Hematopoietic multipotent progenitor cell (in vitro differentiated cells): ENCODE measurements around the gene ATP6AP1. TPM values are rescaled to one million over a fixed set of nuclear protein-coding genes. Genes with fewer than 3 reads are reported as not detected.

ENCODE experiments used
- DNase-seq, 3 donors: peaks; one replicate each; pipeline ENCODE4 v3.0.0-alpha.2; 2011 to 2015; ENCODE audit warnings: low read depth in 2 of 3, low spot score in 2 of 3
- small RNA-seq: library from RNA; depleted of rRNA; stranded (forward); fragments of <200 nt; gene quantifications from one replicate; pipeline ENCODE3, GENCODE V24; 2012
- total RNA-seq: library from RNA; depleted of rRNA; stranded (reverse); fragments of >200 nt; gene quantifications from one replicate; pipeline ENCODE4 v1.2.3, GENCODE V29; 2012

ATP6AP1 gene
- total RNA-seq, 1 donor, result 95.1 TPM

DNA sequence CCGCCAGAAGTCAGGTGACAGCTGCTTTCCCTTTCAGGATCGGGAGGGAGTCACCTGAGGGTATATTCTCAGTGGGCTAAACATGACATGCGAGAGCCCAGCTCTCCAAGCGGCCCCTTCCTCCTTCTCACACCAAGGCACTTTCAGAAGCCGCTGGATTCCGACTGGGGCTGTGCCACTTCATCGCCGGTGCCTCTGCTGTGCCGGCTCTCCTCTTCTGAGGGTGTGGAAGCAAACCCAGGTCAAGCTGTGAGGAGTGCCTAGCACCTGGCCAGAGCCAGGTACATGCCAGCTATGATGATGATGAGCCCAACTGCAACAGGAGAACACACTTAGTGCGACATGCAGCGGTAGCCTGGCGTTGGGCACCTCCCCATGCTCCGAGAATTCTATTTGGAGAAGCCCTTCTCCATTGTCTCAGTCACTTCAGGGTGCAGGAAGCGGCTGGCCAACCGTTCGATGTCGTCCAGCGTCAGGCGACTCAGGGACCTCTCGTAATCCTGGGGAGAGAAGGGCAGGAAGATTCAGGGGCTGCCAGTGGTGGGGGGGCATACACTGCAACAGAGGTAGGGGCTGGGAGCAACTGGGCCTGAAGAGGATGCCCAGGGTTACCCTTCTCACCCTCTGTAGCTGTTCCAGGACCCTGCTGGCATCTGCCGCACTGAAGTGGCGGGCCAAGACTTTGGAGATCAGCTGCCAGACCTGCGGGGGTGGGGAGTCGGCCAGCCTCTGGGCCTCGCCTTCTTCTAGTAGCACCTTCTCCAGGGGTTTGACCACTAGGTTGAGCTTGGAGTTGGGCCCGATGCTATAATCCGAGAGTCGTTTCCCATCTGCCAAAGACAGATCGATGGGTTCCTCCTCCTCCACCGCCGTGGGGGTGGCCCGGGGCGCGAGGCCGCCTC, 56.9 kb downstream of the ATP6AP1 start:
- no peak for DNase-seq

DNA sequence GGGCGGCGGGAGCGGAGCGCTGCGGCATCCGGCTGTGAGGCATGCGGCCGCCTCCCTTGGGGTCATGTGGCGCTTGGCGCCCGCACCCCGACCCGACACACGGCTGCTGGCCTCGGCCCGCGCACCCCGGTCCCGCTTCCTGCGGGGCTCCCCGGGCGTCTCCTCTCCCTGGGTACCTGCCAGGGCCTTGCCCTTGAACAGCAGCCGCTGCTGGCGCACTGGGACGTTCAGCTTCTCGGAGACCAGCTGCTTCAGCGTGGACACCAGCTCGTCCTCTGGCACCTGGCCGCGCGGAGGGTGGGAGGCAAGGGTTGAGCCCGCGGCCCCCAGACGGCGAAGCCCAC, 57.5 kb downstream of the ATP6AP1 start:
- DNase-seq, result peak in 1 of 3 donors; percentile 15

Small RNA genes lying within 50 kb of the gene (small RNA-seq; reads per million reads assigned to genes)
- gene MIR6858, result not detected
- not detected for gene SNORA70

Other genes starting within 250 kb of the ATP6AP1 start
- not detected for gene OPN1MW, start 246.1 kb upstream of the ATP6AP1 start, total RNA-seq
- not detected for gene OPN1MW2, start 208.9 kb upstream of the ATP6AP1 start, total RNA-seq
- gene OPN1MW3, start 171.1 kb upstream of the ATP6AP1 start, total RNA-seq, result not detected
- gene TEX28, start 133.6 kb upstream of the ATP6AP1 start, total RNA-seq, result under 0.01 TPM
- gene TKTL1, start 132.9 kb upstream of the ATP6AP1 start, total RNA-seq, result 0.27 TPM
- 868 TPM for gene FLNA, start 54.0 kb upstream of the ATP6AP1 start, total RNA-seq
- 24.5 TPM for gene EMD, start 49.4 kb upstream of the ATP6AP1 start, total RNA-seq
- gene RPL10, start 30.3 kb upstream of the ATP6AP1 start, total RNA-seq, result 7,558 TPM
- gene DNASE1L1, start 19.4 kb upstream of the ATP6AP1 start, total RNA-seq, result 89.7 TPM
- 42.3 TPM for gene TAFAZZIN, start 17.1 kb upstream of the ATP6AP1 start, total RNA-seq
- gene GDI1, start 8.5 kb downstream of the ATP6AP1 start, total RNA-seq, result 85.9 TPM
- 10.5 TPM for gene FAM50A, start 15.5 kb downstream of the ATP6AP1 start, total RNA-seq
- gene PLXNA3, start 29.6 kb downstream of the ATP6AP1 start, total RNA-seq, result 12.1 TPM
- gene LAGE3, start 50.6 kb downstream of the ATP6AP1 start, total RNA-seq, result 47.1 TPM
- 54.4 TPM for gene UBL4A, start 57.9 kb downstream of the ATP6AP1 start, total RNA-seq
- 37.2 TPM for gene SLC10A3, start 62.0 kb downstream of the ATP6AP1 start, total RNA-seq
- 43.9 TPM for gene FAM3A, start 87.6 kb downstream of the ATP6AP1 start, total RNA-seq
- gene G6PD, start 118.2 kb downstream of the ATP6AP1 start, total RNA-seq, result 110 TPM
- 13.2 TPM for gene IKBKG, start 118.9 kb downstream of the ATP6AP1 start, total RNA-seq
- not detected for gene CTAG1A, start 156.5 kb downstream of the ATP6AP1 start, total RNA-seq
- gene CTAG1B, start 190.6 kb downstream of the ATP6AP1 start, total RNA-seq, result not detected
- gene CTAG2, start 224.9 kb downstream of the ATP6AP1 start, total RNA-seq, result not detected